Fibroblast of villous mesenchyme (primary cell): ENCODE data around the gene FMNL2. TPM values are rescaled to one million over a fixed set of nuclear protein-coding genes. Genes with fewer than 3 reads are reported as not detected.

Source experiments
- DNase-seq: peaks from one replicate; pipeline ENCODE4 v3.0.0-alpha.2; 2010; ENCODE audit warnings: low read depth
- H3K4me3 ChIP-seq: 2 replicates; pipeline ENCODE4 v1.5.1; 2011; ENCODE audit warnings: low read depth, mild to moderate bottlenecking, low read length
- CTCF ChIP-seq: IDR thresholded peaks from 2 replicates; pipeline ENCODE4 v1.5.1; 2012; ENCODE audit warnings: low read depth, mild to moderate bottlenecking, low read length; ENCODE audit not compliant: insufficient read depth
- total RNA-seq: library from RNA; depleted of rRNA; stranded (reverse); fragments of >200 nt; gene quantifications from 2 replicates; pipeline ENCODE4 v1.2.3, GENCODE V29; 2012

The FMNL2 gene
- total RNA-seq, 1 donor: 17.3 TPM

DNA sequence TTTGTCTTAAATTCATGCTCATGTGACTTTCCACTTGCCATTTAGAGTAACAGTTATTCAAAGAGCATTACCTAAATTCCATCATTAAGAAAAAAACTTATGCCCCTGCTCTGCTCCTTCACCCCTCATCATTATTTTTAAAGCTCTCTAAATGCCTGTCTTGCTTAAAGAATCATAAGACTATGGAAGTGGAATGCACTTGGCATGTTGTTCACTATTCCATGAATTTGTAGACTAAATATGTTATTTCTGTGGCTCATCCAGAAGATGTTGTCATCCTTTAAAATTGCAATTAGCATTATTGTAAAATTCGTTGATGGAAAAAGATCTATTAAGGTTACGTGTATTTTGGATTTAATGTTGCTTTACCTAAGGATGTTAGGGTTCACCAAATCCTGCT, 61.8 kb downstream of the FMNL2 start:
- DNase-seq: no peak
- no peak overlapping the region for H3K4me3 ChIP-seq
- TF ChIP-seq CTCF: no peak

DNA sequence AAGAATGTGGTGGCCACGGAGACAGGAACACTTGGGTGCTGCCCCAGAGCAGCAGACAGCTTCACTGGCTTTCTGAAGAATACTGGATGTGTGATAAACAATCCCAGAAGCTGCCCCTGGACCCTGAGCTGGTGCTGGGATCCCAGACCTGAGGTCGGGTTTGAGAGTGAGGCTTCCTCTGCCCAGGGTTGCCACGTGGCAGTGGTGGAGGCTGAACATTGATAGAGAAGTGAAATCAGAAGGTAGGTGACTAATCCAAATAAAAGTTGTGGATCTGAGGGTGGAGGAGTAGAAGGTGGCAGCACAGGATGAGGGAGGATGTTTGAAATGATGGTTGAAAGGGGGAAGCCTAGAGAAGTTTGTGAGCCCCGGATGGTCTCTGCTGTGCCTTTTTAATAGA, 64.0 kb downstream of the FMNL2 start:
- no peak for TF ChIP-seq CTCF
- DNase-seq: no peak
- H3K4me3 ChIP-seq: no peak overlapping the region

GRCh38 chr2:152400607-152401214, 65.7 kb downstream of the FMNL2 start:
- no peak for TF ChIP-seq CTCF
- no peak overlapping the region for H3K4me3 ChIP-seq
- no peak for DNase-seq

DNA sequence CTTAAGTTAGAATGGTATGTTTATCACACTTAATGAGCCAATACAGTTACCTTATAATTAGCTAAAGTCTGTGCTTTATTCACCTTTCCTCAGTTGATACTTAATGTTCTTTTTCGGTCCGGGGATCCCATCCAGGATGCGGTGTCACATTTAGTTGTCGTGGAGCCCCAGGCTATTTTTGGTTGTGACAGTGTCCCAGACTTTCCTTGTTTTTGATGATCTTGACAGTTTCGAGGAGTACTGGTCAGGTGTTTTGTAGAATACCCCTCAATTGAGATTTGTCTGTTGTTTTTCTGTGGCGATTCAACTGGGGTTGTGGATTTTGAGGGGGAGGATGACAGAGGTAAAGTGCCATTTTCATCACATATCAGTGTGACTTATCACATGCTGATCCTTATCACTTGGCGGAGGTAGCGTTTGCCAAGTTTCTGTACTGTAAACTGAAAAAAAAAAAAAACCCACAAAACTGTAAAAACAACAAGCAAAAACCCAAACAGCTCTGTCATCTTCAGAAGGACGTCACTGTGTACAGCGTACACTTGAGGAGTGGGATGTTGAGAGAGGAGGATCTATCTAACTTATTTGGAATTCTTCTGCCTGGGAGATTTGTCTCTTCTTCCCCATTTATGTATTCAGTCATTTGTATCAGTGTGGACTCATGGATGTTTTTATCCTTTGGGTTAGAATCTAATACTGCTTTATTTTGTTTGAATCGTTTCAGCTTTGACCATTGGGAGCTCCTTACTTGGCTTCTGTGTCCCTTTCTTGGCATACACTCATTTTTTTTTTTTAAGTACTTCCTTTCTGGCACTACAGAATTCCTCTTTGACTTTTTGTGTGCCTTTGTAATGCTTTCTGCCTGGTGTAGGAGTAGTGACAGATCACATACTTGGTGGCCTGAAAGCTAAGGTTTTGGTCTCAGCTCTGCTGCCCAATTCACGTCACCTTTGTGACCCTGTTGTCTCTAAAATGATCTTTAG, 68.1 kb downstream of the FMNL2 start:
- TF ChIP-seq CTCF: no peak
- DNase-seq: no peak
- no peak overlapping the region for H3K4me3 ChIP-seq

DNA sequence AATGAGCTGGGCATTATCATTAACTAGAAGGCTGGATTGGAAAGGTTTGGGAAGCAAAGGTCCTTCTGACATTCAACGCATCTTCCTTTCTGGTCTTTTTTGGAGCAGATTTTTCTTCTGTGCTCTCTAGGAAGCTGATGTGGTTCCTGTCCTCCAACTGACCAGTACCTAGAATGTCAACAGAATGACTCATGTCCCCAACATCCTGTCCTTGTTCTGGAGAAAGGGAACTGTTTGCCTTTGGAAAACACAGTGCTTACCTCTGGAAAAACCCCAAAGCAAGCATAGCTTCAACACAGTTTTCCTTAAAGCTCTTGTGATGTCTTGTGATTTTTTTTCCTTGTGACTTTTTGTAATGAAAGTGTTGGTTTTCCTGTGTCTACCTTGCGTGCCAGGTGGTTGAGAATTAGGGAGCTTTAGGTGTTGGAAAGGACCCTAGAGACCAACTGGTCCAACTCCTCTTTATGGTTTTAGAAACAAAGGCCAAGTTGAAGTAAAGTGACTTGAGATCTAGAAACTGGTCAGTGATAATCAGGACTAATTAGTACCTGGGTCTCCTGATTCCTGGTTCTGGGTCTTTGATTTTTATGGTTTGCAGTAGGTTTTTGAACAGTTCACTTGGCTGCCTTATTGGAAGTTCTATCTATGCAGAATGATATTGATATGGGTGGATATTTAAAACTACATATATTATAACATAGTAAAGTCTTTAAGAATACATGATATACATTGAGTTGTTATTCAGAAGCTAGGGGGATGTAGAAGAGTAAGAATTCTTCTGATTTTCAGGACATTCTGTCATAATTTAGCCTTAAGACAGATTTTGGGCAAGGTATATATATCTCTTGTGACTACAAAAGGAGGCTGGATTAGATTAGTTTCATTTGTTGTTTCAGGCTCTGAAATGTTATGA, 70.5 kb downstream of the FMNL2 start:
- no peak for TF ChIP-seq CTCF
- peak; percentile 61 for DNase-seq
- H3K4me3 ChIP-seq: no peak overlapping the region

DNA sequence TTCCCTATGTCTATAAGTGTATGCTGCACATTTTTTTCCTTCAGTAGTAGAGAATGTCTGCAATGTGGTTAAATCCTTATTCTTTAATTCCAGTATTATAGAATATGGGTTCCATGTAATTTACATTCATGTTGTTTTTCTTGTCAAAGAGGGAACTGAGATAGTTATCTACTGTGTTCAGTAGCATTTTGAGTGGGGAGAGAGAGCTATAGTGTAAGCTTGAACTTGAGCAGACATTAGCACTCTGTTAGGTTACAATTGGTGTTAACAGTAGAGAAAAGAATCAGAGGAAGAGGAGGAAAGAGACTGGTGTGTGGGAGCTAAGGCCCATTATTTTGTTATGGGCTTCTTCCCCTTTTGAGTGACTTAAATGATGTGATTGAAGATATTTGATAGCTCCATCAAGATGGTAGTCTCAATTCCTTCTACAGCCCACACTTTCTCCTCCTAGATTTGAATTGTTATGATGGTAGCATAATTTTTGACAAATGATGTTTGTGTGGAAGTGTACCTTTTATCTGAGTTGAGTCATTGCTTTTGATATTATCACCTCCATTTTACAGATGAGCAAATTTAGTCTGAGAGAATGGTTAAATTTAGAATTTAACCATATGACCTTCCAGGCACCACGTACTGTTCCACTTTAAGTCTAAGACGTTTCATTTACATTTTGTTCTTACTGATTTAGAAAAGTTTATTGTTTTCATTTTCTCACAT, 71.3 kb downstream of the FMNL2 start:
- TF ChIP-seq CTCF: no peak
- no peak for DNase-seq

More for the DNA sequence above, 71.3 kb downstream of the FMNL2 start:
- H3K4me3 ChIP-seq: no peak overlapping the region
